HG03280 (cell line): ENCODE data around the gene PTRHD1.
"Not testable (repeated sequence)": the region's sequence is repeated elsewhere in the genome, so short reads cannot be mapped to it uniquely, and the experiment has no call there.

ENCODE experiments used
- ATAC-seq: cut with Tn5 transposase; IDR thresholded peaks from one replicate; pipeline ENCODE4 v1.9.1; 2021; ENCODE audit warnings: mild to moderate bottlenecking, moderate library complexity; ENCODE audit not compliant: unreplicated experiment

Gene PTRHD1

DNA sequence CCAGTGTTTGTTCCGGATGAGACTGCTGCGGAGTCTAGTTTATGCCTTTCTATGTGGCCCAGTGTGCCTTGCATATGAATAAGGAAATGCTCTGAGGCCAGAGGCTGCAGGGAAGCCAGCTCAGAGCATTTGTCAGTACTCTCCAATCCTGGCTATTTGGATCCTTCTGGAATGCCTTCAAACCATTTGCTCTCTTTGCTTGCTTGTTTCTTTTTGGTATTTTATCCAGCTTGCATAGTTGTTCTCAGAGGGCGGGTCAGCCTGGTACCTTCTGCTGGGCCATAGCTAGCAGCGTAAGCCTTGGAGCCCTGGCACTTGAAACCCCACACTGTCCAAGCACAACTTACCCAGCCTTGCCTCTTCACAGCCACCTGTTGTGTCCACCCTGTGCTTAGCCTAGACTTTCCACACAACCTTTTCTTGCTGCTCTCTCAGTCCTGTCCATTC lies 20.5 kb upstream of the PTRHD1 start:
- ATAC-seq: no peak

DNA sequence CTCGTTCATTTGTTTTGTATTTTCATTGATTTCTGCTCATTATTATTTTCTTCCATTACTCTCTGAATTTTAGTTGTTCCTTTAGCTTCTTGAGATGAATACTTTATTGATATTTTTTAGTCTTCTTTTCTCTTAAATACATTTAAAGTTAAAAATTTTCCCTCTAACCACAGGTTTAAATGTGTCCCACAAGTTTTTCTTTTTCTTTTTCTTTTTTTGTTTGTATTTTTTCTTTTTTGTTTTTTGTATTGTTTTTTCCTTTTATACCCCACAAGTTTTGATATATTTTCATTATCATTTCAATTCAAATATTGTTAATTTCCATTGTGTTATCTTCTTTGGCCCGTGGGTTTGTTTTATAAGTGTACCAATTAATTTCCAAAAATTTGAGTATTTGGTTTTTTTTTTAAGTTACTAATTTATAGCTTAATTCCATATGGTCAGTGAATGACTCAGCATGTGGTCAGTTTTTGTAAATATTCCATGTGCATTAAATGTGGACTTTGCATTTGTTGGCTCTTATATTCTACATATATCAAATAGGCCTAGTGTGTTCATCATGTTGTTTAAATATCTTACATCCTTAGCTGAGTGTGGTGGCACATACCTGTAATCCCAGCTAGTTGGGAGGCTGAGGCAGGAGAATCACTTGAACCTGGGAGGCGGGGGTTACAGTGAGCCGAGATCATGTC lies 16.3 kb upstream of the PTRHD1 start:
- no peak for ATAC-seq

DNA sequence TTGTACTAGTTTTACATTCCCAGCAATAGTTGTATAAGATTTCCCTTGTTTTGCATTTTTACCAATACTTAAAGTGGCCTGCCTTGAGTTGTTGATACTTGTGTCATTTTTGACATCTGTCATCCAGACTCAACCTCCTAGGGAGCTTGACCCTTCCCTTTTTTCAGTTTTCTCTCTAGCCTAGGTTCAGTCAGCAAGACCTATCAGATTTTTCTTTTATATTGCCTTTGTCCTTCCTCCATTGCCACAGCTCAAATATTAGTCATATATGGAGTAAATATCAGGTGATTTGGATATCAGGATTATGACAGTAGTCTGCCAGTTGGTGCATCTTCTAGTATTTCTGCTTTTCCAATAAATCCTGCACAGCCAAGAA lies 13.5 kb upstream of the PTRHD1 start:
- no peak for ATAC-seq

- ATAC-seq: not testable (repeated sequence)
Observed at GRCh38 chr2:24805811-24806660, 12.8 kb upstream of the PTRHD1 start.

DNA sequence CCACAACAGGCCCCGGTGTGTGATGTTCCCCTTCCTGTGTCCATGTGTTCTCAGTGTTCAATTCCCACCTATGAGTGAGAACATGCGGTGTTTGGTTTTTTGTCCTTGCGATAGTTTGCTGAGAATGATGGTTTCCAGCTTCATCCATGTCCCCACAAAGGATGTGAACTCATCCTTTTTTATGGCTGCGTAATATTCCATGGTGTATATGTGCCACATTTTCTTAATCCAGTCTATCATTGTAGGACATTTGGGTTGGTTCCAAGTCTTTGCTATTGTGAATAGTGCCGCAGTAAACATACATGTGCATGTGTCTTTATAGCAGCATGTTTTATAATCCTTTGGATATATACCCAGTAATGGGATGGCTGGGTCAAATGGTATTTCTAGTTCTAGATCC lies 7.3 kb upstream of the PTRHD1 start:
- ATAC-seq: not testable (repeated sequence)

GRCh38 chr2:24797644-24798043 lies 4.5 kb upstream of the PTRHD1 start:
- no peak for ATAC-seq

DNA sequence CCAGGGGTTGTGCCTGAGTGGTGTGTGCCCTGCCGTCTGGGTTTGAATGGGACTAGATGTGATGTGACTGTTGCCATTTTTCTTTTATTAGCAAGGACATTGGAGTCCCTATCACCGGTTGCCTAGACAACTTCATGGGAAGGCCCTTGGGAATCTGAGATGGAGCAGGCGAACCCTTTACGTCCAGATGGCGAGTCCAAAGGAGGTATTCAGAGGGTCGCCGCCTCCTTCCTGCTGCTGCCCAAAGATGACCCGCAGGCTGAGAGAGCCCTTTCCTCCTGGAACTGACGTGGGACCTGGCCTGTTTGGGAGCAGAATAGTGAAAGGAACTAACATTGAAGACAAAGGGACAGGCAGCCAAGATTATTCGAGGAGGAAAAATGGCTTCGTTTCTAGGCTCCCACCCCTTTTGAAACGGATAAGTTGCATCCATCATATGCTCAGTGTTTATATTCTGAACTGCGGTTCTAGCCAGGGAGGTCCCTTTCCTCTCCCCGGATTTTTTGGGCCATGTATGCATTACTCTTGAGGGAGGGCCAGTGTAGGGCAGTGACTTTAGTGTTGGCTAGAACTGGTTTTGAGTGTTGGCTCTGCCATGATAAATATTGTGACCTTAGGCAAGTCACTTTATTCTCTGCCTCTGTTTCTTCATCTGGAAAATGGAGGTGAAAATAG lies 707 bp upstream of the PTRHD1 start:
- no peak for ATAC-seq

DNA sequence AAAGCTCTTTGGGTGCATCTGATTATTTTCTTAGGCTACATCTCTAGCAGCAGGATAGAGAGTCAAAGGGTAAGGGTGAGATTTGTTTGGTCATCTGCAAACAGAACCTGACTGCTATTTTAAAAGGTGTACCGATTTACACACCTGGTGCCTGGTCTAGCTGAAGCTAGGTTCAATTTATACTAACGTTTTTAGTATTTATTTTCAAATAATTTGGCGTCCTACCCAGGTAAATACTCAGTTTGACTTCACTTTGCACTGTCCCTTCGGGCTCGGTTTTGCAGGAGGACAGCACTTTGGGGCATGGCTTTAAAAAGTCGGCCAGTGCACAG lies 683 bp downstream of the PTRHD1 start:
- no peak for ATAC-seq

DNA sequence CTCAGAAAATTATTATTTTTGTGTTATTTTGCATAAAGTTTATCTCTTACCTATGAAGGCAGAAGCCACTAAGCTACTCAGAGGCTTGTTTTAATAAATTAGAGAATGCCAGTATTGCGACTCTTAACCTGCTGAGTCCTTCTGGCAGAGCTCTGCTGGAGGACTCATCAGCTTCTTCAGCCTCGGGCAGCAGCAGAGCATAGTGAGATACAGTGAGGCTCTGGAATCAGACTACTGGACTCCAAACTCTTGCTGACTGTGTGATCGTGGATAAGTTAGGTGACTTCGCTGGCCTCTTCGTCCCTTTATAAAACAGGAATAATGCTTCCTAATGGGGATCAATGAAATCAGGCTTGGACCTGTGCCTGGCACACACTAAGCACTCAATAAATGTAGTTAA lies 1.7 kb downstream of the PTRHD1 start:
- ATAC-seq: no peak

DNA sequence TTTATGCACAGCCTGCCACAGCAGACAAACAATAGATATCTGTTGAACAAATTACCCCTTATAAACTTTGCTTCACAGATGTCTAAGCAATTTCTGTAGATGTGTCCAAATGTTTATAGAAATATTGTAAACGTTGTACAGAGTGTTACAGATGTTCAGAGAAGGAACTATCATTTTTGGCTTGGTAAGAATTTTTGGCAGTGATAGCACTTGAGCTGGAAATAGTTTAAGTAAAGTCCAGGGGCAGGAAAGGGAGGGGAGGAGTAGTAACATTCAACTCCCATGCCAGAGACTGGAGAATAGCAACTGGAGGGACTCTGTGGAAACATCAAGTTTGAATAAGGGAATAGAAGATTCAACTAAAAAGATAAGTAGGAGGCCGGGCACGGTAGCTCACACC lies 4.4 kb downstream of the PTRHD1 start:
- ATAC-seq: no peak

- ATAC-seq: no peak
Observed at GRCh38 chr2:24787532-24787931, 5.7 kb downstream of the PTRHD1 start.

GRCh38 chr2:24785671-24786321 lies 7.4 kb downstream of the PTRHD1 start:
- ATAC-seq: peak; percentile 64

DNA sequence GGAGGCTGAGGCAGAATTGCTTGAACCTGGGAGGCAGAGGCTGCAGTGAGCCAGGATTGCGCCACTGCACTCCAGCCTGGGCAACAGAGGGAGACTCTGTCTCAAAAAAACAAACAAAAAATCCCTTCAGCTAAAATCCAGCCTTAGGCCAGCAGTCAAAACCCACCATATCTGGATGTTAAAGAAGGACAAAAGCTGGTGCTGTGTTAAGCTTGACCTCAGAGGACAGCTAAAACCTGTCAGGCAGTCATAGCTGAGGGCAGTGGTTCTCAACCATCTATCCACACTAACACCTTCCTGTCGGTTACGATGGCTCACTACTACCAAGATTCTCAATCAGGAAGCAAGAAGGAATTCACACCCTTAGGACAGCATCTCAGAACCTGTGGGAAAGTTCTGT lies 9.6 kb downstream of the PTRHD1 start:
- ATAC-seq: no peak

DNA sequence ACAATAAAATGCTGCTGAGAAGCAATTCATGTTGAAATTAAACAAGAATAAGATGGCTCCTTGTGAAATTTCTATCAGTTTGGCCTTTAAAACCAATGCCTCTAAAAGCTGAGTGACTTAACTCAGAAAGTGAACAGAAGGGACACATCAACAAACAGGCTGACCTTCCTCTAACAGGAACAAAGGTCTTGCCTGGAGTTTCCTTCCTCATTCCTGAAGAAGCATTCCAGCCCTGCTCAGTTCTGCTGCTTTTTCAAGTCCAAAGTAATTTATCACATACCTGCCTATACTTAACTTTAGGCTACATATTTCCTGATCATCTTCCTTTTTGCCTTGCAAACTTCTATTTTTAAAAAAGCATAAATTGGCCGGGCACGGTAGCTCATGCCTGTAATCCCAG lies 14.1 kb downstream of the PTRHD1 start:
- ATAC-seq: no peak

GRCh38 chr2:24774373-24774772 lies 18.8 kb downstream of the PTRHD1 start:
- ATAC-seq: no peak

DNA sequence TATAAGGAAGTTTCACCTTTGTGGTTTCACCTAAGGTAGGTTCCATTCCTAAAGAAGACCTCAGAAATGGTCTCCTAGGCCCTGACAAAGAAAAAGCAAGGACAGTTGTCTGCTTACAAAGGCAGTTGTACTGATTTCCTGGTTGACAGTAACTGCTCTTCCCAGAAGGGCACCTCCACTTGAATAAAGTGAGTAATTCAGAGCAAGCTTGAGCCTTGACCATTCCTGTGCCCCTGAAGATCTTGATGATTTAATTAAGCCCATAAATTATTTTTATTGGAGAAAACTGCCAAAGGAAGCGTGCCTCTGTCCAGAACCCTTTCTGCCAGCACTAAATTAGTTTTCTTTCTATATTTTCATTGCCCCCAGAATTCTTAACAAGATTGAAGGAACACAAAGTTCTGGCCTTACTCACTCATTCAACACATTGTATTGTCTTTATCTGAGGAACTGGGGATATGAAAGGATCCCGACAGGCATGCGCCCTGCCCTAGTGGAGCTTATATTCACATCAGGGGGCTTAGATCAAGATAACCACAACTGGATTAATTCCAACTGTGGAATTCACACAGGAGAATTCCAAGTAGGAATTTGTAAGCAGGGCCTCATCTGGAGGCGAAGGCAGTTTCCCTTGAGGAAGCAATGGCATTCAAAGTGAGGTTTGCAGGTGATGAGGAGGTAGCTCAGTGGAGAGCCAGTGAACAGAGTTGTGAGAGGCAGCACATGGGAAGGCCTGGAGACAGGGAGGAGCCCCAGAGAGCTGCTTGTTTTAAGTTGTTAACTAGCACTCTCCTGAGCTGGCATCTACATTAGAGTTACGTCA lies 21.2 kb downstream of the PTRHD1 start:
- no peak for ATAC-seq

GRCh38 chr2:24771061-24771460 lies 22.1 kb downstream of the PTRHD1 start:
- ATAC-seq: no peak

GRCh38 chr2:24768601-24769000 lies 24.6 kb downstream of the PTRHD1 start:
- ATAC-seq: no peak

DNA sequence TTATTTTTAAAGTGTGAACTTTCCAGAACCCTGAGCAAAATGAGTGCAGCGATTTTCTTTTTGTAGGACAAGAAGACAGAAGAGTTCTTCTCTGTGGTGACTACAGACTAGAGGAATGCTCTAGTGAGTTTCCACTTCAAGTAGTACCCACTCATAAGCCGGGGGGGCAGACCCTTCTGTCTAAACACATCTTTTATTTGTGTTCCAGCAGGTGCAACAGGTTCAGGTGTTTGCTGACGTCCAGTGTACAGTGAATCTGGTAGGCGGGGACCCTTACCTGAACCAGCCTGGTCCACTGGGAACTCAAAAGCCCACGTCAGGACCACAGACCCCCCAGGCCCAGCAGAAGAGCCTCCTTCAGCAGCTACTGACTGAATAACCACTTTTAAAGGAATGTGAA lies 25.2 kb downstream of the PTRHD1 start:
- ATAC-seq: no peak

DNA sequence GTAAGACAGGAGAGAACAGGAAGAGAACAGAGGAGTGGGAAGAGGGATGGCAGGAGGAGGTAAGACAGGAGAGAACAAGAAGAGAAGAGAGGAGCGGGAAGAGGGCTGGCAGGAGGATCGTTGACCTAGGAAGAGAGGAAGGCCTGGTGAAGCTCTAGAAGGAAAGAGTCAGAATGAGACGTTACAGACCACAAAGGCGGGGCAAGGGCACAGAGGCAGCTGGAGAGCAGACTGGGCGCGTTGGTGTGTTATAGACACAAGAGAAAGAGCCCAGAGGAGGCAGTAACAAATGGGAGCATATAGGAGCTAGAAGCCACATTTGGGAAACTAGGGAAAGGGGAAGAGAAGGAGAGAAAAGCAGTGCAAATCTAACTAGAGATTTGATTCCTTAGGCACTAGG lies 26.6 kb downstream of the PTRHD1 start:
- ATAC-seq: no peak

DNA sequence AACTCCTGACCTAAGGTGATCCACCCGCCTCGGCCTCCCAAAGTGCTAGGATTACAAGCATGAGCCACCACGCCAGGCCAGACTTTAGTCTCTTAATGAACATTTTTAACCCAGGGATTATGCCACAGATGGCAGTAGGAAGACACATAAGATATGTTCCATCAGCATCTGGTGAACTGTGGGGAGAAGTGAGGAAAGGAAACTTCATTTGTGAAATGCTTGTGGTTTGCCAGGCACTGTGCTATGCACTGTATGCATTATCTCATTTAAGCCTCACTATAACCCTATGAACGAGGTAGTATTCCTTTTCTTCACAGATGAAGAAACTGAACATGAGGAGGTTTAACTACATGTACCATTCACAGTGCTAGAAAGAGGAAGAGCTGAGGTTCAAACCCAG lies 29.3 kb downstream of the PTRHD1 start:
- no peak for ATAC-seq
